Stimulated activated CD8-positive, alpha-beta memory T cell treated with anti-CD3 and anti-CD28 coated beads, Interleukin-4, amount 100 ng/mL, for 48 hours (primary cell): Measurements from ENCODE around the gene GPR137.
A peak's percentile ranks its signal among the peaks of the same experiment; 100 is the strongest.
"Not testable (repeated sequence)": the region's sequence is repeated elsewhere in the genome, so short reads cannot be mapped to it uniquely, and the experiment has no call there.

Experiments
- DNase-seq: peaks from one replicate; pipeline ENCODE4 v3.0.0-alpha.2; 2020

The GPR137 gene, protein sequence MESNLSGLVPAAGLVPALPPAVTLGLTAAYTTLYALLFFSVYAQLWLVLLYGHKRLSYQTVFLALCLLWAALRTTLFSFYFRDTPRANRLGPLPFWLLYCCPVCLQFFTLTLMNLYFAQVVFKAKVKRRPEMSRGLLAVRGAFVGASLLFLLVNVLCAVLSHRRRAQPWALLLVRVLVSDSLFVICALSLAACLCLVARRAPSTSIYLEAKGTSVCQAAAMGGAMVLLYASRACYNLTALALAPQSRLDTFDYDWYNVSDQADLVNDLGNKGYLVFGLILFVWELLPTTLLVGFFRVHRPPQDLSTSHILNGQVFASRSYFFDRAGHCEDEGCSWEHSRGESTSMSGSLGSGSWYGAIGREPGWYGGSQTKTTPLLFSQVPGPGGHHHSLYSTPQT

DNA sequence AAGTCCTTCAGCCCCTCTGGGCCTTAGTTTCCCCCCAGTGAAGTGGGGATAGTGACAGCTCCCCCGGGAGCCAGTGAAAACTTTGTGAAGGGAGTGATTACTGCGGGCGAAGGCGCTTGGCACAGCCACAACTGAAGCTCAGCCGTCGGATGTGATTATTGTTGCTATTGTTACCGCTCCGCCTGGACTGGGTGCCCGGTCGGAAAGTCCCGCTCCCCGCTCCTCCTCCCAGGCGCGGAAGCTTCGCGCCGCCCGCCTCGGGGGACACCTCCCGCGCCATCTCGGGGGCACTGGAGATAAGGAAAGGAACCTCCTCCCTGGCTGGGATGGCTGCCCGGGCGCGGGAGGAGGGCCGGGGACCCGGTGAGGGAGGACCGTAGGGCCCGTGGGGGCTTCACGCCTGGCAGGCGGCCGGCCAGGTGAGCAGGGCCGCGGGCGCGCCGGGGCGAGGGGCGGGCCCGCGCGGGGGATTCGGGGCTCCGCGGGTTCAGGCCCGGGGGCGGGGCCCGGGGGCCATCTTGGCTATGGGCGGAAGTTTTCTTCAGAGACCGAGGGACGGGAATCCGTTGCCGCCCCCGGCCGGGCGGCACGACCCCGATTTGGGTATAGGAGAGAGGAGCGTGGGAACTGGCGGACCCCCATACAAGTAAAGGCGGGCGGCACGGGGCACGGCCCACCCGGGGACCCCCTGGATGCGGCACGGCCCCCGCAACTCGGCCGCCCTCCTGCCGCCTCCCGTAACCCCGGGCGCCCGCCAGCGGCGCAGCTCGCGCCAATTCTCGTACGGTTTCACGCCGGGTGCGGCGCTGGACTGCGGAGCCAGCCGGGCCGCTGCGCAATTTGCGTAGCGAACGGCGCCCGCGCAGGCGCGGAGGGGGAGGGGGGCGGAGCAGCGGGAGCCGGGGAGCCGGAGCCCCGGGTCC is at the start of gene GPR137:
Gene GPR137 (plus strand): TSS at position 887 of the 923 bp plus-strand sequence. CDS start 677 bp downstream, outside the sequence.
- DNase-seq, result peak; percentile 97

DNA sequence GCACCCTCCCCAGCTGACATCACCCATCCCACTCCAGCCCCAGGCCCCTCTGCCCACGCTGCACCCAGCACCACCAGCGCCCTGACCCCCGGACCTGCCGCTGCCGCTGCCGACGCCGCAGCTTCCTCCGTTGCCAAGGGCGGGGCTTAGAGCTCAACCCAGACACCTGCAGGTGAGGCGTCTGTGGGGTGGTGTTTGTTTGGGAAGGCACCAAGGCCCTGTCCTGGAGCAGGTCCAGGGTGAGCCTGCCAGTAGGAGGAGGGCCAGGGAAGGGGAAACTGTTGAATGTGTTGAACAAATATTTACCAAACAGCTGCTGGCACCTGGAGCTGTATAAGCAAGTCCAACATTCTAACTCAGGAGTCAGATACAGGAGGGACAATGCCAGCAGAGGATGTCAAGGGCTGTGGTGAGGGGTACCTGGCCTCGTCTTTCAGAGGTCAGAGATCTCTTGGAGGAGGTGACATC is 48.1 kb upstream of the GPR137 start:
- no peak for DNase-seq

DNA sequence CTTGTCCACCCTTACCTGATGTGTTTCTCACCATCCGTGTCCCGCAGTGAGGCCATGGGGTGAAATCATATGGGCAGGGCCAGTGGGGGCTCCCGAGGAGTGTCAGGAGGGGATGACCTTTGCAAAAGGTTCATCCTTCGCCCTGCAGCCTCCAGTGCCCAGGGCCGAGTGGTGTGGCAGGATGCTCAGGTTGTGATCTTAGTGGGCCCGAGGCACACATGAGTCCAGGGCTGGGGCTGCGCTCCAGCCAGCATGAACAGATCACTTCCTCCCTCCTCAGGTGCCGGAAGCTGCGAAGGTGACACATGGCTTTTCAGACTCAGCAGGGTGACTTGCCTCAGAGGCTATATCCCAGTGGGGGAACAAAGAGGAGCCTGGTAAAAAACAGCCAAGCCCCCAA is 47.6 kb upstream of the GPR137 start:
- DNase-seq, result no peak

DNA sequence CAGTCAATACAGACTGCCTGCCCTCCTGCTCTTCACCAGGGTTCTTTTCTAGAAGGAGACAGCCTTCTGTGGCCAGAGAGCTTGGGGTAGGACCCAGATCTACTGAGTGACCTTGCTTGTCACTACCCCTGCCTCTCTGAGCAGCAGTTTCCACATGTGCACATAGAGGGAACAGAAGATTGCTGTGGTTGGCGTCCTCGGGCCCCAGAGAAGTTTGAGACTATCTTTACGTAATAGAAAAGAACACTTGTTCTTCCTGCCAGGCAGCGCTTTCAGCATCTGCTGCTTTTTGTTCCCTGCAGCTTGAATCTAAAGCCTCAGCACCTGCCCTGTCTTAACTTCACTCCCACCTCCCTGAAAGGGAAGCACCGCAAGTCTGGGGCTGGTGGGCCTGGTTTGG is 46.6 kb upstream of the GPR137 start:
- DNase-seq, result no peak

DNA sequence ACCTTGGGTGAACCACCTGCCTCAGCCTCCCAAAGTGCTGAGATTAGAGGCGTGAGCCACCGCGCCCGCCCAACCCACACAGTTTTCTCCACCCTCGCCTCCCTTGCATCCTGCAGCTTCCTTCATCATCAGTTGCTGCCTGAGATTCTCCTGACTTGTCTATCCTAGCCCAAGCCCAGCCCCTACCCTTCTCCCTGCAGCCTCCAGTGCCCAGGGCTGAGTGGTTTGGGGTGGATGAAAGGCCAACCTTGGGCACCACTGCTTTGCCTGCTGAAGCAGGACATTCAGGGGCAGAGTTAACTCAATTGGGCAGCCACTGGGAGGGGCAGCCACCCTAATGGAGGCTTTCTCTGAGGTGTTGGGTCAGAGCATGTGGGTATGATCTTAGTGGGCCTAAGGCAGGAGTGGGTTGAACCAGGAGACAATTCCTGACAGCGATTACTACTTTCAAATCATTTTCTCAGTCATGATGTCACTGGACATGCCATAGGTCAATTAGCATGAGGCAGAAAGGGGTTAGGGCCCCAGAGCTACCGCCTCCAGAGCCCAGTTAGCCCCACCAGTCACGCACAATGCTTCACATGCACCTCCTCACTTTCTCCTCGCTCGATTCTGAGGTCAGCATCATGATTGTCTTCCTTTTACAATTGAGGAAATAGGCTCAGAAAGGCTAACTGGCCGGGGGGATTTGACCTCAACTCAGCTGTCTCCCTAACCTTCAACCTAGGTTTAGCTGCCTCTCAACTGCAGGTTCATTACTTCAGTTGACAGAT is 45.8 kb upstream of the GPR137 start:
- DNase-seq, result no peak

DNA sequence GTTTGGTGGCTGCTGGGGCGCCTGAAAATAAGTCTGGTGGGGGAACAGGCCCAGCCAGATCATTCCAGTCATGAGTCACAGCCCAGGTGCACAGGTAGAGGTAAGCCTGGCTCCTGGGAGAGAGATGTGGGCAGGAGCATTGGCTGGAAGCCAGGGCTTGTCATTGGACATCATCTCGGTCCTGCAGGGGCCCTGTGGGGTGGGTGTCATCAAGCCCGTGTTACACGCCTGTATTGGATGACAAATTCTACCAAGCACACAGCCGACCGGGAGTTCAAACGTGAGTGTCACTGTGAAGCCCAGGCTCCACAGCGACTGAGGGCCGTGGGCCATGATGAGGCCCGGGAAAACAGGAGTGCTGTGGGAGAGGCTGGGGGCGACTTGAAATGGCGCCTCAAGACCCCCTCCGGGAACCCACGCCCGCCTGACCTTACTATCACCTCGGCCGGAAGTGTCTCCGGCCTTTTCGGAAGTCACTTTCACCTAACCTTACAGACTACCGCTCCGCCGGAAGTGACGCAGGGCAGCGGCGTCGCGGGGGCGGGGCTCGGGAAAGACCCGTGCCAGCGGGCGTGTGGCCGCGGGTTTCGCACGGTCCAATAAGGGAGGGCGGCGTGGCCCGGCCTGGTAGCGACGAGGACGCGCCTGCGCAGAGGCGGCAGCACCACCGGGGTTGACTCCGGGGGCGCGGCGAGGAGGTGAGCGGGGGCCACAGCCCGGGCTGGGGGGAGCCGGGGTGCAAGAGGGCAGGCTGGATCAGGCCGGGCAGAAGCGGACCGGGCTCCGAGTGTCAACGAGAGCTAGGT is 45.0 kb upstream of the GPR137 start, which contains the start of gene FKBP2:
Gene FKBP2 (plus strand): TSS at position 661 of the 806 bp plus-strand sequence. CDS start 1,293 bp downstream, outside the sequence.
- peak; percentile 98 for DNase-seq

DNA sequence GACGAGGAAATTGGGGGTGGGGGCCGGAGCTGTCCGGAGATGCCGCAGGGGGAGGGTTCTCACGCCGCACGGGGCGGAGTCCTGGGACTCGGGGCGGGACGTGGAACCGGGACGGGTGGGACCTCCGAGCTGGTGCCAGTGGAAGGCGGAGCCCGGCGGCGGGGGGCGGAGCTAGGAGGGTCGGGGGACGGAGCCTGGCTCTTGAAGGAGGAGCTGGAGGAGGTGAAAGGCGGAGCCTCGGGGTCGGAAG is 44.5 kb upstream of the GPR137 start:
- DNase-seq, result peak; percentile 100

DNA sequence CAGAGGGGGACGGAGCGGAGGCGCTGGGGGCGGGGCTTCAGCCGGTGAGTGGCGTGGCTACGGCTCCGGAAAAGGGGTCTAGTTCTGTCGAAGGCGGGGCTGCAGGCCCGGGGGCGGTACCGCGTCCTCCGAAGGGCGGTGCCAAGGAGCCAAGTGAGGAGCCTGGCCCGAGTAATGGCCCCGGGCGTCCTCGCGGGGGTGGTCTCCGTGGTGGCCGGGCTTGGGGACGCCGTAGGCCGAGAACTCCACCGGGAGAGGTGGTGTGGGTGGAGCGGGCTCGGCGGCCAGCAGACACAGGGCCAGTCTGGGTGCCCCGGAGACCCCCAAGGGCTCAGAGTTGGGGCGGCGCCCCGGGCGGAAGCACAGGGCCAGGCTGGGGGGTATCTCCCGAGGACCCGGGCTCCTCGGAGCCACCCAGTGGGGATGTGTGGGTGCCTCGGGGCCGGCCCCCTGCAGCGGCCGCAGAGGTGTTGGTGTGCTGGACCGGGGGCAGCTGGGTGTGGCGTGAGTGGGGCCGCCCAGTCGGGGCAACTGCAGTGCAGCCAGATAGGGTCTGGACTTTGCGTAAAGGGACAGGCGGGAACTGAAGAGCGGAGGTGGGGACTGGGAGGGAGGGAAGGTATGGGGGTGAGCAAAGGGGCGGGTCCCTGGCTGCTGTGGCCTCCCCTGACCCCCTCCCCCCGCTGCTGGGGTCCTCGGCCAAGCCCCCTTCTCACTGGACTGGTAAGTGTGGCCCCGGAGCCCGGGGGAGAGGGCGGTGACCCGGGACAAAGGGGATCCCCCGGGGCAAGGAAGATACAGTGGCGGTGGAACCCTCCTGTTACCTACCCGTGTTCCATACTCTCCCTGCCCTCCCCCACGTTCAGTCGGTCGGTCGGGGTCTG is 43.9 kb upstream of the GPR137 start:
- DNase-seq, result peak; percentile 55

DNA sequence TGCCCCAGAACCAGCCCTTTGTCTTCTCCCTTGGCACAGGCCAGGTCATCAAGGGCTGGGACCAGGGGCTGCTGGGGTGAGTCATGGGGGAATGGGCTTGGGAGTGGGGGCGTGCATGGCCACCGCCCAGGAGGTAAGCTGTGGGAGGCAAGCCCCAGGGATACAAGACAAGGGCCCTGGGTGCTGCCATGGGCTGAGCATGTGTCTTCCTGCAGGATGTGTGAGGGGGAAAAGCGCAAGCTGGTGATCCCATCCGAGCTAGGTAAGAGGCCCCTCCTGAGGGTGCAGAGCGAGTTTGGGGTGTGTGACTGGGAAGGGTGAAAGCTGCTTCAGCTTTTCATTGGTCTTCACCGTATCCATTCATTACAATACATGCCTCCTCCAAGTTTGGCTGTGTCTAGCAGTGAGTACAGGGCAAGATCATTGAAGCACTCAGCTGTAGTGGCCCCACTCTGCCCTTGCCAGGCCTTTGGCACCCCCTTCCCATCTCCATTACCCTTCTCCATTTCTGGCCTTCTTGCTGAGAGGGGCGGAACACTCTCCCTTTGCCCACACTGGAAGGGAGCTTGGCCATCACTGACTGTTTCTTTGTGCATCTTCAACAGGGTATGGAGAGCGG is 42.3 kb upstream of the GPR137 start:
- no peak for DNase-seq

DNA sequence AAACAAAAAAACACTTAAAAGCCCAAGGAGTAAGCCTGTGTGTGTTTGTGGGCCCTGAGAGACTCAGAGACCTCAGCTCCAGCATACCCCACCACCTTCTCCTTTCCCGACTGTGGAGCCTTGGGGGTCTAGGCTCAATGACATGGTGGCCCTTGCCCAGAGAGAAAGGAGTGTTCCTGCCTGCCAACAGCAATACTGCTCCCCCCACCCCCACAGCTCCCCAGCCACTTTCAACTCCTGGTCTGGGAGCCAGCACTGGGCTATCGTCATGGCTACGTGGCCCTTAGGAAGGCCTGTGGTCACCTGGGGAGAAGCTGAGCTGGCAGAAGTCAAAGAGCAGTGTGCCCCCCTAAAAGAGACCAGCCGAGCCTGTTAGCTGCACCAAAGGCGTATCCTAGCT is 41.5 kb upstream of the GPR137 start:
- DNase-seq, result no peak

DNA sequence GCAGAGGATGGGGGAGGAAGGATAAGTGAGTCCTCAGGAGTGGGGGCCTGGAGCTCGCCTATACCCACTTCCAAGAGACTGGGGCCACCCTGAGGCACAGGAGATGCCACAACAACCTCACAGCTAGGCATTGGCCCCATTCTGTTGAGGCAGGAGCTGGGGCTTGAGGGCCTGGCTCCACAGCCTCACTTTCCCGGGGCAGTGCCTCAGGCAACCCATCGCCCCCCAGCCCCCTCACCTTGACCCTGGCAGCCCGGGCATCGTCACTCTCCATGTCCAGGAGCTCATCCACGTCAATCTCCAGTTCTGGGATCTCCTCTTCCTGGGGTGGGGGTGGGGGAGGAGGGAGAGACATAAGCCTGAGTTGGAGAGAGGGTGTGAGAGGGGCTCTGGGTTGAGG is 40.7 kb upstream of the GPR137 start:
- no peak for DNase-seq

DNA sequence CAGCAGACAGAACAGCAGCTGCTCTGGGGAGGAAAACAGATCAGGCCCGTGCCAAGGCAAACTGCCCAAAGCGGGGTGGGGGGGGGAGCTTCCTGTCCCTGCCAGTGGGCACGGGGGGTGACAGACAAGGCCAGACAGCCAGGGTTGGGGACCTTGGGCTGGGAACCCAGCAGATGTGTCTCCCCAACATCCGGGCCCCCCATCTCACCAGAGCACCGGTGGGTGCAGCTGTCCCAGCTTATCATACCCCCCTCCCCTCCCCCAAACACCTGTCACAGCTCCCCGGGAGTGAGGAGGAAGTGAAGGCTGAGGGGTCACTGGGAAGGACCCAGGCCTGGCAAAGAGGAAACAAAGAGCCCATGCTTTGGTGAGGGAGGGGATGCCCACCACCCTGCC is 40.2 kb upstream of the GPR137 start:
- peak; percentile 46 for DNase-seq

DNA sequence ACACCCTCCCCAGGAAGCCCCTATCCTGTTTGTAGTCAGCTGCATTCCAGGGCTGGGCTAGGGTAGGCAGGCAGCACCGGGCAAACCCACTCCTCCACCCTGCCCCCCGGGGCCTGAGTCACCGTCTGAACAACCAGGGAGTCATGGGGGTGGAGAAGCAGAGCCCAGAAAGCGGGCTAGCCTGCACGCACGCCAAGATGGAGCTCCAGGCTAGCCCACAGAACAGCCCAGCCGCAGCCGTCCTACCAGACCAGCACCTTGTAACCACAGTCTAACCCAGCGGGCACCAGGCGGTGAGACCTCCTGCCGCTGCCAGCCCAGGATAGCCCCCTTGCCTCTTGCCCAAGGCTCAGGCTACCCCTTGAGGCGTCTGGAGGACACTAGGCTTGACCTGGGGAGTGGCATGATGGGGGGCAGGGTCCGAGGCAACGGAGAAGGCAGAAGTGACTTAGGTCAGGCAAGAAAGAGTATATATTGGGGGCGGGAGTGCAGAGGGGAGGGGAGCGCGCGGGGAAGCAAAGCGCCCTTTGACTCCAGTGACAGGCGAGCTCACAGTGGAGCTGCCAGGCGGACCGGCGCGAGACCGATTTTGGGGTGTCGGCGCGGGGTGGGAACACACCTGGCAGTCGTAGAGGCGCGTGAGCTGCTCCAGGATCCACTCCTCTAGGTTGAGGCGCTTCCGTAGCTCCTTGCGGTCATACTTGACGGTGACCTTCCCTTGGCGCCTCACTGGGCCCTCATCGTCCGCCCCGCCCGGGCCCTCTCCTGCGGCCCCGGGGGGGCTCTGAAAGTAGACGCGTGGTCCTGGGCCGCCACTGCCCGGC is 39.6 kb upstream of the GPR137 start:
- DNase-seq, result peak; percentile 85

DNA sequence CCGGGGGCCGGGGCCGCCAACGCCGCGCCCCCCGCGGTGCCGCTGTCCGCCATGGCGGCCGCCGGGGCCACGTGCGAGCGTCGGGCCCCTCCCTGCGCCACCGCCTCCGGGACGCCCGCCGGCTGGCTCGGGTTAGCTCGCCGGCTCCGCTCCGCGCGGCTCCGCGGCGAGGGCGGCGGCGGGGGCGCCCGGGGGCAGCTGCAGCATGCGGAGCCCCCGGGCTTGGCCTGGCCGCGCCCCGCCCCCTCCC is 39.1 kb upstream of the GPR137 start:
- DNase-seq, result not testable (repeated sequence)

DNA sequence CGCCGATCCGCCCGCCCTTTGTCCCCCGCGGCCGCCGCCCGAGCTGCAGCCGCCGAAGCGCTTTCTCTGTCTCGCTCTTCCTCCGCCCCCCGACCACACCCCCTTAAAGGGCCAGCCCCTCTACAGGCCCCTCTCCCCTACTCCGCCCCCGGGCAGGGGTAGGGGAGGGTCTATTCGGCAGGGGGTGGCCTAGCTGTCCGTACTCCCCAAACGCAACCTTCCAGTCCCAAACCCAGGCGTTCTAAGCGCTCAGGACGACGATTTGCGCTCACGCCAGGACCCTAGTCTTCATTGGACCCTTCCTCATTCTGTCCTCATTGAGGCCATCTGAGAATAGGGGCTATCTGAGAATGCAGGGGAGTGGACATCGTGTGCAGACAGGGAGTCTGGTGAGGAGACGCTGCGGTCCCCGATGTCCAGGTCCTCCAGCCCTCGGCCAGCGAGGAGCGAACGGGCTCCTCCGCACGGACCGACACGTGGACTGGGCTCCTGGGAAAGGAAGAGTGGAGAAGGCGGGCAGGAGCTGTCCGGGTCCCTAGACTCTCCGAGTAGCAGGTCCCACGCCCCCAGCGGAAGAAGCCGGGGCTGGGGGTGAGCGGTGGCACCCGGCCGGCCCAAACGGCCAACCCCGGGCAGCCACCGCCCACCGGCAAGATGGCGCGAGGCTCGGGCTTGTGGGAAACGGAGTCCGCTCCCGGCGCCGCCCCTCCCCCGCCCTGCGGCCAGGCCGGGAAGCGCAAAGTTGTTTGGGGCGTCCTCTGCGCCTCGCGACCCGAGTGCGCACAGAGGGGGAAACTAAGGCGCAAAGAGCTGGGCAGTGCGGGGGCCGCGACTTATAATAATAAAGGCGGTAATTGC is 38.5 kb upstream of the GPR137 start, which contains the start of gene PPP1R14B:
Gene PPP1R14B (minus strand): TSS at position 73 of the 858 bp plus-strand sequence. CDS start 270 bp downstream, outside the sequence.
- peak; percentile 87 for DNase-seq

DNA sequence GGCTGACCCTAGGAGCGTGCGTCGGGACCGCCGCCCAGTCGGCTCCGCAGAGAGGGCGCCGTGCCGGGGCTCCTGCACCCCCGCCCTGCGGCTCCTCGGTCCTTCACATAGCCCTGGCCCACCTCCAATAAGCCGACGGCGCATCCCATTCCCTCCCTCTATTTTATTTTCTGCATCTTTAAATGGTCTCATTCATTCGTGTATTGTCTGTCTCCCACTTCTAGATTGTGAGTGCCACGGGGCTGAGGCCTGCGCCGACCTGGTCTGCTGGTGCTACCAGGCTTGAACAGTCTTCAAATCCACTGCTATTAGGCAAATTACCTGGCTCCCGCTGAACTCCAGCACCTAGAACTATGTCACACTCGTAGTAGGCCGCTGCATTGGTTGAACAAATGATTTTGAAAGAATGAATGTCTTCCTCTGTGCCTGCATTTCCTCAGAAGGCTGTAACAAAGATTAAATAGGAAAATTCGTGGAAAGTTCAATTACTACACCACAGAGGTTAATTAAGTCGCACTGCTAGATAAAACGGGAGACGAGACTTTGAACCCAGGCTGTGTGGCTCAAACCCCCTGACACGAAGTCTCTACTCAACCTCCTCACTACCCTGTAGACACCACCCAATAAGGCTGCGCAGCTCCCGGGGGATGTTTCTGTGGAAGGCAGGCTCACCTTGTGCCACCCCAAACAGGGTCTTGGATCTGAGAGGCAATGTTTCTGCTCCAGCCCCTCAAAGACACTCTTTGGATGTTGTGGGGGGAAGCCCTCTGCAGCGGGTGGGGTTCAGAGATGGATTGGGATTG is 37.7 kb upstream of the GPR137 start:
- DNase-seq, result no peak

DNA sequence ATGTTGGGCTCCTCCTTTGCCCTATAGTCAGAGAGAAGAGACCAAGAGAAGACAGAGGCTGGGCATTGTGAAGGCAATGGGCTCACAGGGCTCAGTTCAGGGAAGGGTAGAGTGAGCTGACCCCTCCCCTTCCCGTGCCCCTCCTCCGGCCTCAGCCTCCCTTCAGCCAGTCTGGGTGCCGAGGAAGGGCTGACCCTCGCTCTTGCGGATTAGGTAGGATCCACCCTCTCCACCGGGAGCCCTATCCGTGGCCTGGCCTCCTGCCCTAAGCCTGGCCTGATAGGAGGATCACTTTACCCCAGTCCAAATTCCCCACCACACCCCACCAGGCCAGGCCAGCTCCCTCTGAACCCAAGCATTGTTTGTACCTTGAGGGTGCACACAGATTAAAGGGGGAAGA is 37.1 kb upstream of the GPR137 start:
- no peak for DNase-seq

DNA sequence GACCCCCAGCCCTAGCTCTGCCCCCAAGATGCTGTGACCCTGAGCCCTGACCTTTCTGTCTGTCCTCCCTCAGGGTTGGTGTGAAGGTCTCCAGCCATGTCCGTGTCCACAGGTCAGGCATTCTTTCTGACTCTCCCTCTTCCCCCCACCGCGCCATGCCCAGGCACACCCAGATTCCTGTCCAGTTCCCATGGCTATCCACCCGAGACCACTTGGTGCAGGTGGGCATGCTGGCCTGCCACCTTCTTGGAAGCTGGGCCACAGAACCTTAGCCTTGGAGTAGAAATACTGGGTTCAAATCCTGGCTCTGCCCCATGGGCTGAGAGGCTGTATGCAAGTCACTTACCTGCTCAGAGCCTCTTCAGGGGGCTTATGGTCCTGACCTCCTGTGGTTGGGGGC is 36.6 kb upstream of the GPR137 start:
- DNase-seq, result no peak
